Spleen (tissue), 11 donors: ENCODE results near the gene CCND3. TPM values are rescaled to one million over a fixed set of nuclear protein-coding genes. Genes with fewer than 3 reads are reported as not detected.

Experiments
- DNase-seq: peaks from one replicate; pipeline ENCODE4 v3.0.0-alpha.2; 2020
- H3K27ac ChIP-seq, 8 donors: fragments of 200-600 bp; sonication (generic) in 7 of 8; 1 replicate in 4 of 8; 2 replicates in 4 of 8; pipeline versions ENCODE4 v1.5.0 to v1.8.0; 2016 to 2021; ENCODE audit warnings: inconsistent platforms in 4 of 8, mild to moderate bottlenecking in 4 of 8, moderate library complexity in 1 of 8
- H3K27me3 ChIP-seq, 7 donors: fragments of 200-600 bp; sonication (generic) in 6 of 7; replicated peaks in 1 of 7; 1 replicate in 4 of 7; 2 replicates in 3 of 7; pipeline versions ENCODE4 v1.5.0 to v1.8.0; 2016 to 2021; ENCODE audit warnings: inconsistent platforms in 3 of 7, mild to moderate bottlenecking in 1 of 7
- H3K36me3 ChIP-seq, 6 donors: fragments of 200-600 bp; sonication (generic) in 5 of 6; 1 replicate in 4 of 6; 2 replicates in 2 of 6; pipeline versions ENCODE4 v1.5.0 to v1.8.0; 2016 to 2021; ENCODE audit warnings: inconsistent platforms in 2 of 6
- H3K4me1 ChIP-seq, 6 donors: fragments of 200-600 bp; sonication (generic) in 5 of 6; 1 replicate in 3 of 6; 2 replicates in 3 of 6; pipeline versions ENCODE4 v1.5.0 to v1.8.0; 2016 to 2021; ENCODE audit warnings: inconsistent platforms in 3 of 6
- H3K4me3 ChIP-seq, 8 donors: fragments of 200-600 bp; sonication (generic) in 7 of 8; 1 replicate in 4 of 8; 2 replicates in 4 of 8; pipeline versions ENCODE4 v1.5.0 to v1.8.0; 2016 to 2021; ENCODE audit warnings: inconsistent platforms in 4 of 8, mild to moderate bottlenecking in 4 of 8, moderate library complexity in 2 of 8
- H3K9me3 ChIP-seq, 8 donors: fragments of 200-600 bp; sonication (generic) in 7 of 8; 1 replicate in 4 of 8; 2 replicates in 4 of 8; pipeline versions ENCODE4 v1.5.0 to v1.8.0; 2016 to 2021; ENCODE audit warnings: inconsistent platforms in 4 of 8
- POLR2A ChIP-seq, 3 donors: fragments of 450-650 bp; IDR thresholded peaks; one replicate each; pipeline ENCODE4 v1.5.1; 2017; ENCODE audit warnings: antibody characterized with exemption in 3 of 3, mild to moderate bottlenecking in 1 of 3
- POLR2AphosphoS5 ChIP-seq, 3 donors: sonication (generic); formaldehyde crosslinking; IDR thresholded peaks; one replicate each; pipeline ENCODE4 v1.5.1; 2017; ENCODE audit warnings: antibody characterized with exemption in 3 of 3
- WGBS, 5 donors: extraction: QIAGEN DNeasy Blood & Tissue Kit in 3 of 5; methylation state at CpG; one replicate each; pipeline versions ENCODE4 v1.1.5 to v1.1.7; 2013 to 2018; 5-methylcytosine and 5-hydroxymethylcytosine counted together
- intact Hi-C: fragments of 100-400 bp; cut with DNase I; formaldehyde crosslinking; loops from one replicate; pipeline ENCODE4 v1.15.0; 2023; ENCODE audit warnings: low total_unique reads
- polyA plus RNA-seq, 3 donors: library from polyadenylated mRNA; stranded (reverse); fragments of 200-250 nt; gene quantifications; one replicate each; pipeline ENCODE4 v1.2.1, GENCODE V29; 2013
- total RNA-seq, 7 donors: library from RNA; depleted of rRNA in 3 of 7; stranded (reverse); fragments of >200 nt in 3 of 7; fragmentation: NEBNext Ultra II Directional in 4 of 7; extraction: Animal tissue kit (Norgen Biotek cat#: 25700) in 4 of 7; gene quantifications; one replicate each; pipeline versions ENCODE4 v1.1.0 to v1.2.1, GENCODE V29; 2016 to 2021
- TF ChIP-seq, protein P1 (sequence below), 11 experiments: fragments of 200-600 bp in 7 of 11; fragments of 450-650 bp in 4 of 11; sonication (generic) in 4 of 11; IDR thresholded peaks in 8 of 11; conservative IDR thresholded peaks in 3 of 11; 1 replicate in 7 of 11; 2 replicates in 4 of 11; pipeline versions ENCODE4 v1.4.0 to v1.8.0; 2016 to 2021; ENCODE audit warnings: antibody characterized with exemption in 11 of 11, inconsistent platforms in 4 of 11, mild to moderate bottlenecking in 1 of 11
- donor health status: healthy with polysubstance abuse.
- donor health status: DM: no; HTN: no; CAD: no; lungs with moderate emphysema.
- donor health status: DM: no; HTN: no; CAD: no.
- donor health status: Bipolar disorder and iron deficiency.
- donor health status: healthy.
- donor health status: DM: no; HTN: no; CAD: no.
- donor health status: DM: yes; HTN: yes; CAD: no.

Gene CCND3
- total and polyA plus RNA-seq, 10 donors = 115 to 531 (median 232) TPM

DNA sequence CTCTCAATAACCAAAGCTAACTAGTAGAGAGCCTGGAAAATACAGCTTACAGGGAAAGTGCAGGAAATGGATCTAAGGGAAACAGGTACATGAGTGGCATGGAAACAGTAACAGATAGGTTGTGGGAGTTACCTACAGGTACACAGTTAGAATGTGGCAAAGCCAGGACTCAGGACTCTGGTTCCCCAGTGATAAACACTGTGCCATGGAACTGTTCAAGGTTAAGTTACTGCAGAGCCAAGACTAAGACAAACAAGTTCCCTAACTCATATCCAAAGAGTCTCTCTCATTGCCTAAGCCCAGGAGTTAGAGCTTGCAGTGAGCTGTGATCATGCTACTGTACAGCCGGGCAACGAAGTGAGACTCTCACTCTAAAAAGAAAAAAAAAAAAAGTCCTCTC lies 27.3 kb downstream of the CCND3 start:
- no peak overlapping the region for H3K4me3 ChIP-seq
- intact Hi-C loops = no loop called here
- no peaks in the 10 kb centered on the region for H3K27me3 ChIP-seq
- DNase-seq = no peak
- WGBS, 5 donors = 80 to 96% (median 89%) methylated on average over 2 of the region's 2 CpGs
- peaks cover 0 to 78% (median 36%) of the 10 kb centered on the region in 6 donors for H3K36me3 ChIP-seq
- H3K4me1 ChIP-seq = peaks cover under 1 to 52% (median 19%) of the 10 kb centered on the region in 6 donors
- peak overlapping the region in 1 of 8 donors; percentile 9 for H3K27ac ChIP-seq
- no peaks in the 10 kb centered on the region for H3K9me3 ChIP-seq
- TF ChIP-seq, protein P1, sequence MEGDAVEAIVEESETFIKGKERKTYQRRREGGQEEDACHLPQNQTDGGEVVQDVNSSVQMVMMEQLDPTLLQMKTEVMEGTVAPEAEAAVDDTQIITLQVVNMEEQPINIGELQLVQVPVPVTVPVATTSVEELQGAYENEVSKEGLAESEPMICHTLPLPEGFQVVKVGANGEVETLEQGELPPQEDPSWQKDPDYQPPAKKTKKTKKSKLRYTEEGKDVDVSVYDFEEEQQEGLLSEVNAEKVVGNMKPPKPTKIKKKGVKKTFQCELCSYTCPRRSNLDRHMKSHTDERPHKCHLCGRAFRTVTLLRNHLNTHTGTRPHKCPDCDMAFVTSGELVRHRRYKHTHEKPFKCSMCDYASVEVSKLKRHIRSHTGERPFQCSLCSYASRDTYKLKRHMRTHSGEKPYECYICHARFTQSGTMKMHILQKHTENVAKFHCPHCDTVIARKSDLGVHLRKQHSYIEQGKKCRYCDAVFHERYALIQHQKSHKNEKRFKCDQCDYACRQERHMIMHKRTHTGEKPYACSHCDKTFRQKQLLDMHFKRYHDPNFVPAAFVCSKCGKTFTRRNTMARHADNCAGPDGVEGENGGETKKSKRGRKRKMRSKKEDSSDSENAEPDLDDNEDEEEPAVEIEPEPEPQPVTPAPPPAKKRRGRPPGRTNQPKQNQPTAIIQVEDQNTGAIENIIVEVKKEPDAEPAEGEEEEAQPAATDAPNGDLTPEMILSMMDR (IDR thresholded peaks at IDR 0.05 in 8 of 11, conservative IDR thresholded peaks at IDR 0.05 in 3 of 11) = no peak
- TF ChIP-seq POLR2AphosphoS5 (IDR thresholded peaks at IDR 0.05) (no peak), POLR2A (IDR thresholded peaks at IDR 0.05) (no peak)

DNA sequence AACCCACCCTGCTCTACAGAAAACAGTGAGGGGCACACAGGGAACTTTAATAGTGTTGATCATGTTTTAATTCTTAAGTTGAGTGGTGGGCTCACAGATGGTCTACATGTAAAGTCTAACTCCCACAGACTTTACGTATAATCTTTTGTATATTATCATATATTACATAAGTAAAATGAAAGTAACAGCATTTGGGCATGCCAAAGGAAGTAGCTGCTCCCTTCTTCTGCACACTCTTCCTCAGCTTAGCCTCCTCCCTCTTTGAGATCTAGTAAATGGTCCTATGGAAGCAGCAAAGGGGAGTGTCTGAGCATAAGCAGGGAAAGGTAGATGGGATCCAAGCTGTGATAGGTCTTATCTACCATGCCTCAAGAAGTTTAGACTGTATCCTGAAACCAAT lies 31.9 kb downstream of the CCND3 start:
- TF ChIP-seq POLR2A (IDR thresholded peaks at IDR 0.05) = no peak
- TF ChIP-seq, protein P1 (IDR thresholded peaks at IDR 0.05 in 8 of 11, conservative IDR thresholded peaks at IDR 0.05 in 3 of 11) = no peak
- TF ChIP-seq POLR2AphosphoS5 (IDR thresholded peaks at IDR 0.05) = no peak
- Histone ChIP-seq H3K9me3 (no peaks in the 10 kb centered on the region), H3K4me3 (no peak overlapping the region), H3K27me3 (no peaks in the 10 kb centered on the region), H3K4me1 (peaks cover 0 to 24% (median 6%) of the 10 kb centered on the region in 6 donors), H3K27ac (peak overlapping the region in 1 of 8 donors; percentile 20), H3K36me3 (peaks cover 0 to 98% (median 56%) of the 10 kb centered on the region in 6 donors)
- DNase-seq = no peak
- intact Hi-C loops = no loop called here
- WGBS, 5 donors = 90 to 97% (median 92%) methylated on average over 1 of the region's 1 CpG

DNA sequence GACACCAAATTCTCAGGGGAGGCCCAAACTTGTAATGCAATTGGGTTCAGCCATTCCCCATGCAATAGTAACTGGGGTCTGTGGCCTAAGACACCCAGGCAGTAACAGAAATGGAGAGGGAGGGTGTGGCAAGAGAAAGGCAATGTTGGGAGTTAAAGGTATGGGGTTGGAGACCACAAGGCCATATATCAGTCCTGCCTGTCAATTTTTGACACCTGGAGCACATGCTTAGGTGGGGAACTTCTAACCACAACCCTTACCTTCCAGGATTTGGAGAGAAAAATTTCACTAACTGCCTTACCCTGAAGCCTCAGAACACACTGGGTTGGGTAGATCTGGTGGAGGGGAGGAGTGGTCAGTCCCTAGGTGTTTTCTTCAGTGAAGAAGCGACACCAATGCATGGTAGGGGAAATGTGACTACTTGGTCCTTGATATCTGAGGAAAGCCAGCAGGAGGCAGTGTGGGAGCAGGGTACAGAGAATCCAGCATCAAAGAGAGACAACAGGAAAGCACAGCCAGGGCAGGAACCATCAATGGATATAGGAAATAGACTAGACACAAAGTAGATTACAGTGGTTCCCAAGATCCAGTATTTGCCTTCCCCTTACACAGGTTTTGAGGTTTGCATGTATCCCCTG lies 39.6 kb downstream of the CCND3 start:
- Histone ChIP-seq H3K27ac (no peak overlapping the region), H3K4me1 (peaks cover 0 to 17% (median 0%) of the 10 kb centered on the region in 6 donors), H3K9me3 (no peaks in the 10 kb centered on the region), H3K4me3 (no peak overlapping the region), H3K27me3 (no peaks in the 10 kb centered on the region), H3K36me3 (peaks cover 0 to 72% (median 27%) of the 10 kb centered on the region in 6 donors)
- intact Hi-C loops = no loop called here
- DNase-seq = no peak
- TF ChIP-seq POLR2A (IDR thresholded peaks at IDR 0.05) (no peak), POLR2AphosphoS5 (IDR thresholded peaks at IDR 0.05) (no peak)
- TF ChIP-seq, protein P1 (IDR thresholded peaks at IDR 0.05 in 8 of 11, conservative IDR thresholded peaks at IDR 0.05 in 3 of 11) = peak in 8 of 11 experiments; percentile 15 to 57 (median 42)
- WGBS, 5 donors = 60 to 96% (median 88%) methylated on average over 1 of the region's 1 CpG

DNA sequence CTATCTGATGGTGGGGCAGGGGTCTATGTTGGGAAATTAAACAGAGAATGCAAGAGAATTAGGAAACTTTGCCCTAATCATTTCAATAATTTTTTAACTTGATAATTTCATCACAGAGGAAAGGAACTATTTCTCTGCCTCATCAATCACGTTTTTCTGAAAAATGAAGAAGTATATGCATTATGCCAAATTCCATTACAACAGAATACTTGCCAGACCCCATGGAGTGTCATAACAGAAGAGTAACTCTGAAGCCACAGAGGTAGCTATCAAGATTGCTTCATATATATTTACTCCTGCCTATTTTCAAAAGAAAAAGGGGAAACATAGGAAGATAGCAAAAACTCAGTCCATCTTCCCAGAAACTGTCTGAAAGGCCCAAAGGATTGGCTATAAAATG lies 40.7 kb downstream of the CCND3 start:
- Histone ChIP-seq H3K9me3 (no peaks in the 10 kb centered on the region), H3K27ac (peak overlapping the region in 1 of 8 donors; percentile 24), H3K36me3 (peaks cover 0 to 61% (median 15%) of the 10 kb centered on the region in 6 donors), H3K27me3 (no peaks in the 10 kb centered on the region), H3K4me1 (peaks cover 5 to 27% (median 10%) of the 10 kb centered on the region in 6 donors), H3K4me3 (no peak overlapping the region)
- intact Hi-C loops = no loop called here
- DNase-seq = no peak
- TF ChIP-seq, protein P1 (IDR thresholded peaks at IDR 0.05 in 8 of 11, conservative IDR thresholded peaks at IDR 0.05 in 3 of 11) = no peak
- WGBS, 5 donors = 42 to 77% (median 72%) methylated on average over 1 of the region's 1 CpG
